GM12891 (cell line): ENCODE data around the gene NKAIN2.

Source experiments
- PAX5 ChIP-seq: IDR thresholded peaks from 2 replicates; pipeline ENCODE4 v1.6.1; 2011; ENCODE audit warnings: low read length, moderate library complexity, mild to moderate bottlenecking; ENCODE audit not compliant: insufficient read depth, severe bottlenecking
- POLR2A ChIP-seq: IDR thresholded peaks from 2 replicates; pipeline ENCODE4 v1.6.1; 2011; ENCODE audit warnings: low read depth, low read length, control low read depth
- POLR2AphosphoS5 ChIP-seq: IDR thresholded peaks from 2 replicates; pipeline ENCODE4 v1.6.1; 2011; ENCODE audit warnings: low read depth, low read length, control low read depth
- POU2F2 ChIP-seq: IDR thresholded peaks from 2 replicates; pipeline ENCODE4 v1.6.1; 2011; ENCODE audit warnings: low read depth, mild to moderate bottlenecking, control low read depth, low read length, moderate library complexity
- SPI1 ChIP-seq: IDR thresholded peaks from 2 replicates; pipeline ENCODE4 v1.6.1; 2011; ENCODE audit warnings: low read depth, low read length, control low read depth
- TAF1 ChIP-seq: IDR thresholded peaks from 2 replicates; pipeline ENCODE4 v1.6.1; 2011; ENCODE audit warnings: low read depth, low read length, control low read depth

DNA sequence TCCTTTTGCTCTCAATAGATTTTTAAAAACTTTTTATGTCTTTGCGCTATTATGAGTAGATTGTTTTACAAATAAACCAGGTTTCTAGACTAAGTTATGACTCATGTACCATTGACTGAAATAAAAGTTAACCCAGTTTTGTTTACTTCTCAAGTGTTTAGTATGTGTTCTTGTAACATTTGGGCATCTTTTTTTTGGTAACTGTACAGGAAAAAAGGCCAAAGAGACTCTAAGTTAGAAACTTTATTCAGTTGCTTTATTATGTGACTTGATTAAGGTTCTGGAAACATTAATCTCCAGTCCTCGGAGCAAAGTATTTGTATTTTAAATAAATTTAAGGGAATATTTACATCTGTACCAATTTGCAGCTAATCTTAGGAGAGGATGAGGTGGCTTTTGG lies 2.9 kb downstream of the NKAIN2 start:
- TF ChIP-seq POLR2A (no peak), POLR2AphosphoS5 (no peak), TAF1 (no peak), POU2F2 (no peak), PAX5 (no peak), SPI1 (no peak)
